ENCODE results near the gene OPN4.

The OPN4 gene

DNA sequence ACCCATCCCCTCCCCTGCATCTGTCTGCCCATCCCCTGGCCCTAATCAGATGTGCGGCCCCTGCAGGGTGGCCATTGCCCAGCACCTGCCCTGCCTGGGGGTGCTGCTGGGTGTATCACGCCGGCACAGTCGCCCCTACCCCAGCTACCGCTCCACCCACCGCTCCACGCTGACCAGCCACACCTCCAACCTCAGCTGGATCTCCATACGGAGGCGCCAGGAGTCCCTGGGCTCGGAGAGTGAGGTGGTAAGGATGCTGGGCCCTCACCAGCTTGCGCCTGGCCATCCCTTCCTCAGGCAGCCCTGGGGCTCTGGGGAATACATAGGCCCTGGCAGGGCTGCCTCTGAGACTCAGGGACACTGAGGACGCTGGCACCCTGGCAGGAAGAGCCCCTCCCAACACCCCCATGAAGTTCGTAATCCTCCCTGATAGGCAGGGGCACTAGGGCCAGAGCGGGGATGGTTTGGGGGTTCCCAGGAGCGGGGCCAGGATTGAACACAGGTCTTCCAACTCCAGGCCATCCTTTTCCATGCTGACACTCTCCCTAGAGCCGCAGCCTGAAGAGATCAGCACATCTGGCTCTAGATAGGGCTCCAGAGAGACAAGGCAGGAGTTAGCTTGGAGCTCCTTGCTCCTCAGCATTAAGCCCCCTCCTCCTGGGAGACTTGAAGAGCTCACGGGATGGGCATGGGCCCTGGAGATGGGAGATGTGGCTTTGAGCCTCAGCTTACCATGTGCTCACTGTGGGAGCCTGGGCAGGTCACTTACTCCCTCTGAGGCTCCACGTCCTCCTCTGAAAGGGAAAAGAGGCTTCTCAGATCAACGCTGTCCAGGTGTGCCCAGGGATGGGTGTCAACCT, 8.1 kb downstream of the OPN4 start:
- DNase-seq (ENCODE audit: low read depth): no peak

DNA sequence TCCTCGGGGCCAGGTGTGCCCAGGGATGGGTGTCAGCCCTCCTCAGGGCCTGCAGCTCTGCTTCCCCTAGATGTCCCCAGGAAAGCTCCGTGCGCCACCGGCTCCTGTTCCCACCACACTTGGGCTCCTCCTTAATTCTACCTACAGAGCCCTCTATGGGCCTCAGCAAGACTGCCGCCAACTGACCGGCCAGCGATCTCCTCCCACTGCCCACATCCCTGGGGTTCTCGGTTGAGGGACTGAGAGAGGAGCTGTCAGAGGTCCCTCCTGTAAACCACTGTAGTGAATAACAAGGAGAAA, 8.6 kb downstream of the OPN4 start:
- no peak for DNase-seq (ENCODE audit: low read depth)

DNA sequence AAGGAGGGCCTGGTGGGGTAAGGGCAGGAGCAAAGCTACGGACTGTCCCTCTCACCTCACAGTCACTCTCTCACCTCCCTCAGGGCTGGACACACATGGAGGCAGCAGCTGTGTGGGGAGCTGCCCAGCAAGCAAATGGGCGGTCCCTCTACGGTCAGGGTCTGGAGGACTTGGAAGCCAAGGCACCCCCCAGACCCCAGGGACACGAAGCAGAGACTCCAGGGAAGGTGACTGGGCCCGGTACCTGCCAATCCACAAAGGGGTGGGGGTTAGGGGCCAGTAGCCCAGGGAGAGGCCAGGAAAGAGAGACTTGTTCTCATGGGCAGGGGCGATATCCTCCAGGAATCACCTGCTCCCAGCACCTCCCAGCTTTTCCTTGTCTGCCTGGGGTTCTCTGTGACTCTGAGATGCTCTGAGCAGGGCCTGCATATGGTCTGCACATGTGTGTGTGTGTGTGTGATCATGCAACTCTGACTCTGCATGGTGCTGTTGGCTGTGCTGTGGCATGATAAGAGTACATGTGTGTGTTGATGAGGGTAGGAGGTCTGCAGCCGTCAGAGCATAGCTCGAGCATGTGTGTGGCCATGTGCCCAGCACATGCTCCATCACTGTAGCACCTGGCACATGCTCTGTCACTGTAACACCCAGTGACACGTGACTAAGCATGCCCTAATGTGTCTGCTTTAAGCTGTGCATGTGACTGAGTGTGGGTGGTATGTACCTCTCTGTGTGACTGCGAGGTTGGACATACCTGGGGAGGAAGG, 9.4 kb downstream of the OPN4 start:
- no peak for DNase-seq (ENCODE audit: low read depth)

DNA sequence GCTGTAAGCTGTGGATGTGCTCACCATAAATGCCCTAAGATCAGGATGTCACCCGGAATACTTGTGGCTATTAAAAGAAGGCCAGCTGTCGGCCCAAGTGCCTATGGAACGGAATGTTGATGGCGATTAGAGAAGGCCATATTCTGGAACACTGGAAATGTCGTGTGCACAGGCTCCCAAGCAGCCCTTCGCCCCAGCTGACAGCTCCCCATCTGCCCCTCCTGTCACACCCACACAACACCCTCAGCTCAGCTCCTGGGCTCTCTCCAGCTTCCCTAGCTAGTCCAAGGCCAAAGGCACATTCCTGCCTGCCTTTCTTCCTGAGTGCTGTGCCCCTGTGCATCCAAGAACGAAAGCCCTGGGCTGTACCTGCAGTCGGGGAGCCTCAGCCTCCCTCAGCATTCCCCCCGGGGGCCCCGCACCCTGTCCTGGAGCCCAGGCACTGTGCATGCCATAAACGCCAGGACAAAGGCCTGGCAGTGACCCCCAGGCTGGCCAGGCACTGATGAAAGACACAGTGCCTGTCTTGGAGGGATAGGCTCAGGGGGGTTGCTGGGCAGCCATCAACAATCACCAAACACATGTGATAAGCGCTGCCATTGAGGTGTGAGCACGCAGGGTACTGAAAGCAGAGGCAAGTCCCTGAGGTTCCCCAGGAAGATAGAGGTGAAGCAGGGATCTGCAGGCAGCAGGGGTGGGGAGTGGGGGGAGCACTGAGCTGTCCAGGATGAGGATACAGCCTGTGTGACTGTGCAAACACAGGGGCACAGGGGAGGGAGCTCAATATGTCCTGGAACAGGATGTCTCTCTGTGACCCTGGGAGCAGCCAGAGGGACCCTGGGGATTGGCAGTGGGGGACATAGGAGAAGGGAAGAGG, 10.2 kb downstream of the OPN4 start:
- peak; percentile 30 for DNase-seq (ENCODE audit: low read depth)

DNA sequence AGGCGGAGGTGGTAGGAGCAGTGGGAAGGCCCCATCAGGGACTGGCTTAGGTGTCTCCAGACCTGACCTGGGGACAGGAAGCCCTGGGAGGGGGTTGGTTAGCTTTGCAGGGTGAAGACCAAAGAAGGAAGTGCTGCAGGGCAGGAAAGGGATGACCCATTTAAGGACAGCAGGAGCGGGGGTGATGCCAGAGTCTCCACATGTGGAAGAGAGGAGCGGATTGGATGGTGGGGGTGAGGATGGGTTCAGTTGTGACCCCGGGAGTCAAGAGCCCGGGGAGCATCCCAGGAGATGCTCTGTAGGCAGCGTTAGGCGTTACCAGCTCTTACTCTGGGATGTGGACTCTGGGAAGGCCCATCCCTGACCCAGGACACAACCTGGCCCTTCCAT, 10.9 kb downstream of the OPN4 start:
- peak; percentile 34 for DNase-seq (ENCODE audit: low read depth)

DNA sequence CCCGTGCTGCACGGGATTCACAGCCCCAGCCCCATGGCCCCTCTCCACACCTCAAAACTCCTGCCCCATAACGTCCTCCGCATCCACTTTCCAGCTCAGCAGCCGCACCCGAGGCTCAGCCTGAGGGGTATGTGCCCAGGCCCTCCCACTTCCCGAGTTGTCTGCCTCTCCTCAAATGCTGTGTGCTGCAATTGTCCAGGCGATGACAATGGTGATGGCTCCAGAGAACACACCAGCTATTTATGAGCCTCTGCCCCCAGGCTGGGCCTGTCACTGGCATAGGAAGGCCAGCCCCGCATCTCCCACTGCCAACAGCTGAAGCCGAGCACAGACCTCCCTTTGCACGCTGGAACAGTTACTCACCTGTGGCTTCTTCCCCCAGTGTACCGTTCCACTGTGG, 11.5 kb downstream of the OPN4 start:
- DNase-seq (ENCODE audit: low read depth): no peak

DNA sequence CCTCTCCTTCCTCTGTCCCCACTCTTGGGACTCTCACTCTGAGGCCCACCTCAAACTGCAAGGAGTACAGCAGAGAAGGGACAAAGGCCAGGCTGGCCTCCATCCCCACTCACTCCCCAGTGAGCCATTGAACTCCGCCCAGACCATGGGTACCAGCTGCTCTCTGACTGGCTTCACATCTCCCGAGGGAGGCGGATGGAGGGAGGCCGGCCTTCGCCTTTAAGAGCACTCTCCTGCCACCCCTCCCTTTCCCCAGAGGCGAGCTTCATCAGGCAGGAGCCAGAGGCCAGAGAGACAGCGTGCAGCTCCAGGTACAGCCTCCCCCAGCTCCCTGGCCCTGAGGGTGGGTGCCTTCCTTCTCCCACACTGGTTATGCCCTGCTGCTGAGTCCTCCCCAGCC, 12.2 kb downstream of the OPN4 start:
- DNase-seq (ENCODE audit: low read depth): no peak

DNA sequence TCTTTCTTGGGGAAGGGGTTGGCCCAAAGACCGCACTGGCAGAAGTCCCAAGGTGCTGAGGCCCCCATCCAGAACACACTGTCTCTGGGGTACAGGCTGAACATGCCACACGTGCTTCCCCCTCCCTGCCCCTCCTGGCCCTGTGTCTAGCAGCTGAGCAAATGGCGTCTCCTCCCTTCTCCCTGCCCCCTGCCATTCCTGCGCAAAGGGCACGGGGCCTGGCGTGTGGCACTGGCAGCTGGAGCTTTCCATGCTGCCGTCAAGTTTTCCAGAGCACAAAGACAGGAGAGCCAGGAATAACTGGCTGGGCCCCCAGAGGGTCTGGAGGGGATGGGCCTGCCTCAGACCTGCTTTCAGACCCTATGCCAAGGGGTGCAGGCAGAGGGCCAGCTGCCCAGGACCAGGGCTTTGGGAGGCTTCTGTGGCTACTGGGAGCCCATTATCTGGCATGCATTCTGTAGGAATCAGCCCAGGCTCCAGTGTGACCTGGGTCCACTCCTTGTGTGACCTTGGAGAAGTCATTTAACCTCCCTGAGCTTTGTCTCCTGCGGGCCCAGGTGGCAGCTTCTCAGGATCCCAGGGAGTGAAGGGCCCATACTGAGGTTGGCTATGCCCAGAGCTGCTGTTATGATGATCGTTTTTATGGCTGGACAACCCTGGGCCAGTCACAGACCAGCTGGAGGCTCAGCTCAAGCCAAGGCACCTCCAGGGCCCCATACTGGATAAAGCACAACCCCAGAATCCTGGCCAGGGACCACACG, 13.3 kb downstream of the OPN4 start:
- DNase-seq (ENCODE audit: low read depth): no peak

DNA sequence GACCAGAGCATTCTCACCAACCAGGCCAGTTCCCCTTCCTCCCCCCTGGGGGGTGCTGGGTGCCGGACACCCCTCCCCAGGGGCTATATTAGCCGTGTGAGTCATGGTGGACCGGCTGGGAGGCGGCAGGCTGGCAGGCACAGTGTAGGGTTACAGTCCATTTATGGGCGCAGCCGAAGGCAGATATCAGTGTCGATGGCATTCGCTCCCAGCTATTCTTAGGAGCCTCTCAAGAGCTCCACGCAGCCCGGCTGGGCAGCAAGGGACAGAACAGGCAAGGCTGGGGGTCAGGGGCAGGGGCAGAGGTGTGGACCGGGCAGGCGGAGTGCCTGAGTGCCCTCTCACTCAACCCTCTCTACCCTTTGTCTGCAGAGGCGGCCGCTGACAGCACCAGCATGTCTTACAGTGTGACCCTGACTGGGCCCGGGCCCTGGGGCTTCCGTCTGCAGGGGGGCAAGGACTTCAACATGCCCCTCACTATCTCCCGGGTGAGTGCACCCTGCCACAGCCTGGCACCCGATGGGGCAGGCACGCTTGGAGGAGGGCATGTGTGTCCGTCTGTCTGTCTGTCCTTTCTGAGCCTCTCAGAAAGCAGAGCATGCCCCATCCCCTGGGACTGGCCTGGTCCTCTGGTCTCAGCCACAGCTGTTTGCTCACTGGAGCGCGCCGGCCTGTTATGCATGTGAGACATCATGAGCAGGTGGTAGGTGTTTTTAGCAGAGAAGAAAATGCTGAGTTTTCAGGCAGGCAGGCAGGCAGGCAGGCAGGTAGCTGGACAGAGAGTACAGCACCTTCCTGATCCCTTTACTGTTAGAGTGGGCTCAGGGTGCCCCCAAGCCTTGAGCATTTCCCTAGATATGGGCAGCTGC, 14.2 kb downstream of the OPN4 start, which contains the start of gene LDB3:
Gene LDB3 (plus strand): TSS at position 215 of the 869 bp plus-strand sequence. CDS start 181 bp downstream, at position 396.
- peak; percentile 88 for DNase-seq (ENCODE audit: low read depth)

DNA sequence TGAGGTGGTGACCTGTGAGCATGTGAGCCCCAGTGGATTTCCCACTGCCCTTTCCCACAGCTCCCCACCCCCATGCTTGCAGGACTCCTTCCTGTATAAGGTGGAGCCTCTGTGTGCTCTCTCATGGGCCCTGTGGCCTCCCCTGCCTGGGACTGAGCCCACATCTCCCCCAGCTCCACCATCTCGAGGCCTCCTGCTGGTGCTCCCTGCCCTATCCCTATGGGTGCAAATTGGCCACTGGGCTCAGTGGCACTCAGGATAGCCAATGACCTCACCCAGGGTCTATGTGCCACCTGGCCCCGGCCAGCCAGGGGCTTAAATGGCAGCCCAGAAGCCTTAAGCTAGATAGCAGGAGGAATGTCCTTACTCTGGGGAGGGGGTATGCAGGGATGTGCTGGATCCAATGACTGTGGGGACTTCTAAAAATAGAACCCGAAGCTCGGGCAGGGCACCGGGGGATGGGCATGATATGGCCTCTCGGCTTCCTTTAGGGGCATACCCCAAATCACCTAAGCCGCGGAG, 16.0 kb downstream of the OPN4 start:
- no peak for DNase-seq (ENCODE audit: low read depth)

DNA sequence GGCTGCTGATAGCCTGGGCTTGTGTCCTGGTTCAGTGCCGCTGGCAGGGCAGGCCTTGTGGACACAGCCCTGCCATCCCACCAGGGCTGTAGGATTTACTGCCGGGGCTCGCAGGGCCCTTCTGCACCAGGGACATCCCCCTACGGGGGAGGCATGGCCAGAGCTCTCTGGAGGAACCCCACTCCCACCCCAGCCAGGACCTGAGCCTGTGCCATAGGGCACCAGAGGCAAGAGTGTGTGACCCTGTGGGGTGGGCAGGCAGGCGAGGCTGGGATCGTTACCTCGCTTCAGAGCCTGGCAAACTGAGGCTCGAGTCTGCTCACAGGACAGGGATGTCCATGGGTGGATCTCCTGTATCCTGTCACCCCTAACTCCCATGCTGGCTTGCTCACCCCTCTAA, 16.5 kb downstream of the OPN4 start:
- no peak for DNase-seq (ENCODE audit: low read depth)

DNA sequence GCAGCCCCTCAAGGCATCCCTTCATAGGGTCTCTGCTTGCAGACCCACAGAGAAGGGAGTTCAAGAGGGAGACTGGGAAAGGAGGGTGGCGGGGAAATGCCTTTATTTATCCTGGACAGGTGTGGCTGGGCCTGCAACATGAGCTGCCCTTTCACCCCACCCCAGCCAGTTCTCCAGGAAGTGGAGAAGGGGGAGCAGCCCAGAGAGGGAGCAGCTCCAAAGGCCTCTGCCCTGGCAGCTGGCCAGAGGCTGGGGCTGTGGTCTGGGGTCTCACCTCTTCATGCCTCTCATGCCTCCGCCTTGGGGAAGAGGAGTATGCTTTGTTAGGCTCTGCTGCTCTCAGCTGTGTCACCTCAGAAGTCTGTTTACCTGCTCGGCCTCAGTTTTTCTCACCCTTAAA, 17.1 kb downstream of the OPN4 start:
- DNase-seq (ENCODE audit: low read depth): no peak

DNA sequence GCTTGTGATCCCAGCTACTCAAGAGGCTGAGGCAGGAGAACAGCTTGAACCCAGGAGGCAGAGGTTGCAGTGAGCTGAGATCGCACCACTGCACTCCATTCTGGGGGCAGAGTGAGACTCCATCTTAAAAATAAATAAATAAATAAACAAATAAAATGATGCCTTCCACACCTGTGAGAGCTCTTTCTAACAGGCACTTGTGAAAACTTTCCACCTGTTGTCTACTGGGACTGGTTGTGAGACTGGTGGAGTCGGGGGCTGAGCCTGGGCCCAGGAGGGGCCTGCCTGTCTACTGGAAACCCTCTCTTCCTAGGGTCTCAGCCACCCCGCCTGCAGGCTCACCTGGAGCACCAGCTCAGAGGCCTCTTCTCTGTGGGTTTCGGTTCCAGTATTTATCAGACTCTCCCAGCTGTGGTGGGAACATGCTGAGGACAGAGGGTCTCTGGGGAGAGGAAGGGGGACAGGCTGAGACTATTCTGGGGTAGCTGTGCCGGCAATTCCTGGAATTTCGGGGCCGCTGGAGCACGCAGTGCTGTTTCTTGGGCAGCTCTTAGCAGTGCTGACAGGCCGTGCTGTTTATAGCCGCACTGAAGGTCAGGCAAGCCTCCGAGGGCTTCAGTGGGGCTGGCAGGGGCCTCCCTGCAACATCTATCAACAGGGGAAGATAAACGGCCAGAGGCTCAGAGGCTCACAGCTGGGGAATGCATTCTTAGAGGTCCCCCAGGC, 17.8 kb downstream of the OPN4 start:
- peak; percentile 22 for DNase-seq (ENCODE audit: low read depth)

DNA sequence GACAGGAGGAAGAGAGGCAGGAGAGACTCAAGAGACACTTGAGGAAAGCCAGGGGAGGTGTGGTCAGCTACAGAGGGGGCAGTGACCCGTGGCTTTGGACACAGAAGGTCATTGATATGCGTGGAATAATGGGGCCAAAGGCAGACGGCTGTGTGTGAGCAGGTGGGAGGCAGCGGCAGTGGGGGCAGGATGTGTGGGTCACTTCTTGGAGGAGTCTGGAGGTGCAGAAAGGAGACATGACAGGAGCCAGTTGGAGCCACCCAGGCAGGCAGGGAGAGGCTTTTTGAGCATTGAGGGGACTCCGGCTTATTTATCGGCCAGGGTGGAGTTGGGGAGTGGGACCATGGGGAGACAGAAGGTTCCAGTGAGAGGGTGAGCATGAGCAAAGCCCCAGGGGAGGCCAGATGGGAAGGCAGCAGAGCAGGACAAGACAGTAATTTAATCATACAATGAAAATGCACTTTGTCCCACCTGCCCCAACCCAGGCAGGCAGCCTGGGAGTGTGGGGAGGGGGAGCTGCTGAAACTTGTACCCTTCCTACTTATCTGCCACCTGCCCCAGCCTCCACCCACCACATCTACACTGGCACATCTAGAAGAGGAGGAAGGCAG, 19.0 kb downstream of the OPN4 start:
- no peak for DNase-seq (ENCODE audit: low read depth)

DNA sequence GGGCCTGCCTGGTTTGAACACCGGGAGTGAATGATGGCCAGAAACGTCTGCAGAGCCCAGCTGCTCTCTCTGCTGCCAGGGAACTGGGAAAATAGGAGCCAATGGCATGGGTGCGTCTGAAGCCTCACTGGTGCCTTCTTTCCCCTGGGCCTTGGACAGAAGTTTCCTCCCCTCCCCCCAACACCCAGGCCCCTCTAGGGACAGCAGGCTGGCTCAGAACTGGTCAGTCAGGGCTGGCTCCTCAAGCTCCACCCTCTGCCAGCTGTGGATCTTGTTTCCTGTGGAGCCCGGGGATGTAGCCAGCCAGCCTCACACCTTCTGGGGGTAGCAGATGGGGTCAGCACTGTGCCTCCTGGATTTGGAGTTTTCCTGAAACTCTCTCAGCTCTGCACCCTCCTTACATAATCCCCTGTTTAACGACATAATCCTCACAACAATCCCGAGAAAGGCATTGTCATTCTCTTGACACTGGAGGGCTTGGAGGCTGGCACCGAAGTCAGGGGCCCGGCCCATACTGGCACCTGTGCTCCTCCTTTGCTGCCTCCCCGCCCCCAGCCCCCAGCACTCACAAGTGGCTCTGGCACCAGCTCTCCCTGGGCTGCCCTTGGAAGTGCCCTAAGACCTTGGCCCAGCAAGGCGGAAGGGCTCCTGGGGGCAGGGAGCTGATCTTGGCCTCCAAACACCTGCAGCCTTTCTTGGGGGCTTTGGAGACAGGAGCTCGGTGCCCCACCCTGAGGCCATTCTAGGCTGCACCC, 19.7 kb downstream of the OPN4 start:
- no peak for DNase-seq (ENCODE audit: low read depth)

DNA sequence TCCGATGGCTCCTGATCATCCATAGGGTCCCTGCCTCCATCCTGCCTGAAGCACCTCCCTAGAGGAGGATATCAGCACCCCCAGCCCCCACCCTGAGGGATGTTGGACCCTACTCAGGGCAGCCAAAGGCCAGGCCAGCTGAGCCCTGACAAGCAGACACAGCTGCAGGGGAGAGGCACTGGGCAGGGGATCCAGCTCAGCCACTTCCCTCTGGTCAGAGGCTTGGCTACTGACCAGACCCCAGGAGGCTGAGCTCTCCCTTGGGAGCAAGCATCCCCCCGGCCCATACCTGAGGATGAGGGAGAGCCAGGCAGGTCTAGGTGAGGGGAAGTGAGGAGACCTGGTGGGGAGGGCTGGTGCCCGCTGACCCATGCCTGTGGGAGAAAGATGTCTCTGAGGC, 20.6 kb downstream of the OPN4 start:
- DNase-seq (ENCODE audit: low read depth): no peak

DNA sequence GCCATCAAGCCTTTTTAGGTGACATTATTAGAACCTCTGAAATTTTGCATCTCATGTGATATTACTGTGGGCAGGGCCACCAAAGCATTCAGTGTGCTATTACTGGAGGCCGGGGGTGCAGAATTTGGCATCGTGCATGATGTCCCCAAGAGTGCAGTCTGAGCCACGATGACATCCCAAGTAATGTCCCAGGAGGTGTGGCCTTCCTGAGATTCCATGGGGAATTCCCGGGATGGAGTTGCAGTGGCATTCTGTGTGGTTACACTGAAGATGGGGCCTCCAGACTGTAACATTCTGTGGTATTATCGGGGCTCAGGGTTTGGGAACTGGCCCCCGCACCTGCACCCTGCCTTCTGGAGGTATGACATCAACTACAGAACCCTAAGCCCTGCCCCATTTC, 23.0 kb downstream of the OPN4 start:
- DNase-seq (ENCODE audit: low read depth): no peak

DNA sequence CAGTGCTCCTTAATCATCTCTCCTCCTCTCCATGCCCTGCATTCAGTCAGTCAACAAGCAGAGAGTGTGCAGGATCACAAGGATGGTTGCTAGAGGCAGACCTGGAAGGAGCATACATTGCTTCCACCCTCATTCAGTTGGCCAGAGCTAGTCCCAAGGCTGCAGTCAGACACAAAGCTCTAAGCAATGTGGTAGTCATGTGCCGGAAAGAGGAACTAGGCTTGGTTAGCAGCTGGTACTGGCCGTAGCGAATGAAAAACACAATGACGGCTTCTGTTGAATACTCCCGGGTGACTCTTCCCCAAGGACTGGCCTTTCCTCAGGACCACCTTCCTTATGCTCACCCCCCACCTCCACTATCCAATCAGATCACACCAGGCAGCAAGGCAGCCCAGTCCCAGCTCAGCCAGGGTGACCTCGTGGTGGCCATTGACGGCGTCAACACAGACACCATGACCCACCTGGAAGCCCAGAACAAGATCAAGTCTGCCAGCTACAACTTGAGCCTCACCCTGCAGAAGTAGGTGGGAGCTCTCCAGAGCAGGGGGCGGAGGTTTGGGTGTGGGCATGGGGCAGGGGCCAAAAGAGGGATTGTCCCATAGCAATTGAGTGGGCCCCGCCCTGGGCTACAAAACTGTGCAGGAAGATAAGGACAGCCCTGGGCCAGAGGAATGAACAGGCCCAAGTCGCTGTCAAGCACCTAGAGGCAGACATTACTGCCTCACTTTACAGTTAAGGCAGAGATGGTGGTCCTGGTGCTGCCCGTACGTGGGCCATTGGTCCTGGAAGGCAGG, 24.8 kb downstream of the OPN4 start:
- DNase-seq (ENCODE audit: low read depth): no peak
